CD8-positive, alpha-beta memory T cell (primary cell): Measurements from ENCODE around the gene C6orf52. TPM values are rescaled to one million over a fixed set of nuclear protein-coding genes. Genes with fewer than 3 reads are reported as not detected.
A peak's percentile ranks its signal among the peaks of the same experiment; 100 is the strongest.

Source experiments
- CTCF ChIA-PET: fragments of 350-600 bp; sonication (Branson Sonifier 250); formaldehyde crosslinking; loops from one replicate; lab custom pipeline; 2021; ENCODE audit warnings: antibody characterized with exemption; lab: Charles Lee
- POLR2A ChIA-PET: fragments of 350-600 bp; sonication (Branson Sonifier 250); formaldehyde crosslinking; loops from one replicate; lab custom pipeline; 2021; ENCODE audit warnings: antibody characterized with exemption; lab: Charles Lee
- DNase-seq, 5 donors: peaks; one replicate each; pipeline versions ENCODE4 v3.0.0 to v3.0.0-alpha.2; 2020 to 2022; ENCODE audit warnings: mixed read lengths in 1 of 5
- H3K27ac ChIP-seq: one replicate; pipeline ENCODE4 v1.7.0; 2013; ENCODE audit warnings: low read depth, mild to moderate bottlenecking, low read length, moderate library complexity
- H3K27me3 ChIP-seq: 2 replicates; pipeline ENCODE4 v1.7.0; 2013; ENCODE audit warnings: low read length, mild to moderate bottlenecking; ENCODE audit not compliant: insufficient read depth, poor library complexity, severe bottlenecking
- H3K36me3 ChIP-seq: 2 replicates; pipeline ENCODE4 v1.7.0; 2013; ENCODE audit warnings: mild to moderate bottlenecking, low read length, moderate library complexity; ENCODE audit not compliant: insufficient read depth
- H3K4me1 ChIP-seq: 2 replicates; pipeline ENCODE4 v1.7.0; 2013; ENCODE audit warnings: mild to moderate bottlenecking, low read length, moderate library complexity; ENCODE audit not compliant: insufficient read depth
- H3K4me3 ChIP-seq: 2 replicates; pipeline ENCODE4 v1.7.0; 2013; ENCODE audit warnings: mild to moderate bottlenecking, low read length
- H3K9me3 ChIP-seq: 2 replicates; pipeline ENCODE4 v1.7.0; 2013; ENCODE audit warnings: mild to moderate bottlenecking, low read length
- H3K27ac Mint-ChIP-seq, 8 donors: one replicate each; pipeline ENCODE4 v1.8.0; 2020 to 2021; ENCODE audit warnings: mixed read lengths in 8 of 8, mild to moderate bottlenecking in 6 of 8, inconsistent platforms in 3 of 8, moderate library complexity in 3 of 8
- H3K27me3 Mint-ChIP-seq, 2 donors: one replicate each; pipeline ENCODE4 v1.8.0; 2020 to 2021; ENCODE audit warnings: mixed read lengths in 2 of 2, mild to moderate bottlenecking in 1 of 2, moderate library complexity in 1 of 2
- H3K36me3 Mint-ChIP-seq, 3 donors: one replicate each; pipeline ENCODE4 v1.8.0; 2020 to 2021; ENCODE audit warnings: mixed read lengths in 3 of 3, inconsistent platforms in 1 of 3, mild to moderate bottlenecking in 1 of 3
- H3K4me1 Mint-ChIP-seq, 3 donors: one replicate each; pipeline ENCODE4 v1.8.0; 2020 to 2021; ENCODE audit warnings: mixed read lengths in 3 of 3, inconsistent platforms in 1 of 3, mild to moderate bottlenecking in 1 of 3
- H3K4me3 Mint-ChIP-seq, 7 donors: one replicate each; pipeline ENCODE4 v1.8.0; 2020 to 2021; ENCODE audit warnings: mixed read lengths in 7 of 7, mild to moderate bottlenecking in 6 of 7, moderate library complexity in 4 of 7, inconsistent platforms in 2 of 7
- H3K9me3 Mint-ChIP-seq, 5 donors: one replicate each; pipeline ENCODE4 v1.8.0; 2020 to 2022; ENCODE audit warnings: mixed read lengths in 5 of 5, mild to moderate bottlenecking in 3 of 5, moderate library complexity in 2 of 5, inconsistent platforms in 1 of 5
- polyA plus RNA-seq: library from polyadenylated mRNA; unstranded; fragments of 300-500 nt; fragmentation: Illumina TruSeq; gene quantifications from one replicate; pipeline ENCODE4 v1.2.3, GENCODE V29; 2021
- total RNA-seq, 2 experiments: library from RNA; stranded (reverse); gene quantifications; one replicate each; pipeline ENCODE4 v1.2.3, GENCODE V29; 2021

The C6orf52 gene
- total and polyA plus RNA-seq, 3 experiments from 2014 or later, result 6.8 to 7.4 TPM; not detected in 1

- Histone ChIP-seq H3K4me1 (peaks cover 4% of the 10 kb centered on the region), H3K27ac (no peak overlapping the region), H3K4me3 (no peak overlapping the region), H3K9me3 (no peaks in the 10 kb centered on the region), H3K36me3 (no peaks in the 10 kb centered on the region), H3K27me3 (no peaks in the 10 kb centered on the region)
- H3K27me3 Mint-ChIP-seq, result no peaks in the 10 kb centered on the region
- POLR2A ChIA-PET, result no interaction called here
- no peaks in the 10 kb centered on the region for H3K9me3 Mint-ChIP-seq
- peaks cover 8 to 23% (median 15%) of the 10 kb centered on the region in 3 donors for H3K4me1 Mint-ChIP-seq
- peak overlapping the region in 6 of 7 donors; percentile 48 to 79 (median 59) for H3K4me3 Mint-ChIP-seq
- H3K27ac Mint-ChIP-seq, result peak overlapping the region in 7 of 8 donors; percentile 25 to 91 (median 65)
- peaks cover 0 to 34% (median 6%) of the 10 kb centered on the region in 3 donors for H3K36me3 Mint-ChIP-seq
- CTCF ChIA-PET, result interaction anchor here (0.9 kb wide), 1 partner anchor 12 kb away, joined by 3 read pairs; no protein-coding TSS in a partner anchor
- DNase-seq, result peak in 4 of 5 donors; percentile 22 to 73 (median 45)
These were observed 38.8 kb upstream of the C6orf52 start for GRCh38 chr6:10733151-10733715.

GRCh38 chr6:10730254-10730653 lies 35.8 kb upstream of the C6orf52 start:
- H3K27me3 Mint-ChIP-seq, result no peaks in the 10 kb centered on the region
- H3K4me3 Mint-ChIP-seq, result peak overlapping the region in 1 of 7 donors; percentile 61
- ChIA-PET POLR2A (no interaction called here), CTCF (no interaction called here)
- H3K36me3 Mint-ChIP-seq, result peaks cover 0 to 53% (median 6%) of the 10 kb centered on the region in 3 donors
- Histone ChIP-seq H3K9me3 (no peaks in the 10 kb centered on the region), H3K27me3 (no peaks in the 10 kb centered on the region), H3K36me3 (no peaks in the 10 kb centered on the region), H3K27ac (no peak overlapping the region), H3K4me3 (no peak overlapping the region), H3K4me1 (peaks cover 4% of the 10 kb centered on the region)
- no peak for DNase-seq
- peak overlapping the region in 3 of 8 donors; percentile 23 to 78 (median 71) for H3K27ac Mint-ChIP-seq
- peaks cover 27 to 49% (median 40%) of the 10 kb centered on the region in 3 donors for H3K4me1 Mint-ChIP-seq
- no peaks in the 10 kb centered on the region for H3K9me3 Mint-ChIP-seq

- ChIA-PET POLR2A (no interaction called here), CTCF (no interaction called here)
- peaks cover 35% of the 10 kb centered on the region for H3K4me1 ChIP-seq
These were observed 31.3 kb upstream of the C6orf52 start for GRCh38 chr6:10725716-10726115.

GRCh38 chr6:10725044-10725443 lies 30.6 kb upstream of the C6orf52 start:
- Mint-ChIP-seq H3K36me3 (peaks cover 0 to 33% (median under 1%) of the 10 kb centered on the region in 3 donors), H3K27me3 (no peaks in the 10 kb centered on the region), H3K9me3 (no peaks in the 10 kb centered on the region), H3K4me1 (peaks cover 54 to 75% (median 67%) of the 10 kb centered on the region in 3 donors), H3K27ac (peak overlapping the region in 5 of 8 donors; percentile 33 to 87 (median 40)), H3K4me3 (peak overlapping the region in 3 of 7 donors; percentile 33 to 85 (median 53))
- no peak for DNase-seq
- H3K27ac ChIP-seq, result no peak overlapping the region
- ChIA-PET CTCF (no interaction called here), POLR2A (no interaction called here)
- H3K36me3 ChIP-seq, result no peaks in the 10 kb centered on the region
- H3K9me3 ChIP-seq, result no peaks in the 10 kb centered on the region
- peaks cover 35% of the 10 kb centered on the region for H3K4me1 ChIP-seq
- H3K27me3 ChIP-seq, result no peaks in the 10 kb centered on the region
- H3K4me3 ChIP-seq, result no peak overlapping the region

More at GRCh38 chr6:10725716-10726115, 31.3 kb upstream of the C6orf52 start:
- peaks cover 0 to 40% (median 6%) of the 10 kb centered on the region in 3 donors for H3K36me3 Mint-ChIP-seq
- peaks cover 54 to 79% (median 67%) of the 10 kb centered on the region in 3 donors for H3K4me1 Mint-ChIP-seq
- peak overlapping the region in 2 of 7 donors; percentile 10 to 23 for H3K4me3 Mint-ChIP-seq
- no peak for DNase-seq
- no peak overlapping the region for H3K27ac ChIP-seq
- no peak overlapping the region for H3K4me3 ChIP-seq
- no peaks in the 10 kb centered on the region for H3K27me3 ChIP-seq
- no peaks in the 10 kb centered on the region for H3K36me3 ChIP-seq
- H3K9me3 Mint-ChIP-seq, result no peaks in the 10 kb centered on the region
- H3K27ac Mint-ChIP-seq, result peak overlapping the region in 6 of 8 donors; percentile 30 to 87 (median 68)
- no peaks in the 10 kb centered on the region for H3K27me3 Mint-ChIP-seq
- no peaks in the 10 kb centered on the region for H3K9me3 ChIP-seq

GRCh38 chr6:10723567-10723881 lies 29.1 kb upstream of the C6orf52 start:
- ChIA-PET CTCF (interaction anchor here (3.1 kb wide), 1 partner anchor 29 kb away, joined by 11 read pairs; the partner anchor contains the start of genes C6orf52 and PAK1IP1), POLR2A (no interaction called here)
- H3K4me3 Mint-ChIP-seq, result peak overlapping the region; percentile 85 to 97 (median 94)
- H3K36me3 Mint-ChIP-seq, result peaks cover 0 to 26% (median 3%) of the 10 kb centered on the region in 3 donors
- DNase-seq, result no peak
- Histone ChIP-seq H3K4me3 (peak overlapping the region; percentile 83), H3K36me3 (no peaks in the 10 kb centered on the region), H3K27ac (peak overlapping the region; percentile 84), H3K27me3 (no peaks in the 10 kb centered on the region), H3K9me3 (no peaks in the 10 kb centered on the region), H3K4me1 (peaks cover 35% of the 10 kb centered on the region)
- peaks cover 0 to 3% (median 0%) of the 10 kb centered on the region in 5 donors for H3K9me3 Mint-ChIP-seq
- peaks cover 60 to 88% (median 80%) of the 10 kb centered on the region in 3 donors for H3K4me1 Mint-ChIP-seq
- H3K27me3 Mint-ChIP-seq, result no peaks in the 10 kb centered on the region
- H3K27ac Mint-ChIP-seq, result peak overlapping the region; percentile 81 to 98 (median 95)

- H3K27ac Mint-ChIP-seq, result peak within 1 kb of the TSS; percentile 81 to 98 (median 95)
- Histone ChIP-seq H3K36me3 (no peaks in the 10 kb centered on the region), H3K4me1 (peaks cover 35% of the 10 kb centered on the region), H3K27me3 (no peaks in the 10 kb centered on the region), H3K4me3 (peak within 1 kb of the TSS; percentile 83), H3K27ac (peak within 1 kb of the TSS; percentile 84), H3K9me3 (no peaks in the 10 kb centered on the region)
- DNase-seq, result peak; percentile 63 to 81 (median 72)
- ChIA-PET CTCF (interaction anchor here (1.3 to 3.1 kb wide), 2 partner anchors 20 to 28 kb away, joined by 3 to 11 read pairs; partner anchors contain the start of genes C6orf52 and PAK1IP1), POLR2A (interaction anchor here (1.0 kb wide), 1 partner anchor 28 kb away, joined by 5 read pairs; the partner anchor contains the start of genes C6orf52 and PAK1IP1)
- H3K4me1 Mint-ChIP-seq, result peaks cover 58 to 86% (median 80%) of the 10 kb centered on the region in 3 donors
- H3K9me3 Mint-ChIP-seq, result peaks cover 0 to 3% (median 0%) of the 10 kb centered on the region in 5 donors
- peaks cover 0 to 22% (median 3%) of the 10 kb centered on the region in 3 donors for H3K36me3 Mint-ChIP-seq
- H3K27me3 Mint-ChIP-seq, result no peaks in the 10 kb centered on the region
- peak within 1 kb of the TSS; percentile 85 to 97 (median 94) for H3K4me3 Mint-ChIP-seq
These were observed 28.6 kb upstream of the C6orf52 start, which contains the start of gene TMEM14C for GRCh38 chr6:10722820-10723566. TSS of gene TMEM14C (plus strand) at chr6:10723070. CDS start at chr6:10724614, 1,544 bp downstream.

- no peaks in the 10 kb centered on the region for H3K27me3 Mint-ChIP-seq
- H3K27ac Mint-ChIP-seq, result peak overlapping the region; percentile 81 to 98 (median 92)
- H3K36me3 ChIP-seq, result no peaks in the 10 kb centered on the region
- H3K9me3 Mint-ChIP-seq, result peaks cover 0 to 3% (median 0%) of the 10 kb centered on the region in 5 donors
- H3K4me1 Mint-ChIP-seq, result peaks cover 55 to 82% (median 77%) of the 10 kb centered on the region in 3 donors
- H3K27ac ChIP-seq, result peak overlapping the region; percentile 84
- ChIA-PET POLR2A (interaction anchor here (1.0 kb wide), 1 partner anchor 28 kb away, joined by 5 read pairs; the partner anchor contains the start of genes C6orf52 and PAK1IP1), CTCF (interaction anchor here (1.3 to 3.1 kb wide), 2 partner anchors 20 to 28 kb away, joined by 3 to 11 read pairs; partner anchors contain the start of genes C6orf52 and PAK1IP1)
- no peaks in the 10 kb centered on the region for H3K9me3 ChIP-seq
- peak overlapping the region; percentile 85 to 97 (median 94) for H3K4me3 Mint-ChIP-seq
- peak overlapping the region; percentile 83 for H3K4me3 ChIP-seq
- peaks cover 0 to 19% (median 3%) of the 10 kb centered on the region in 3 donors for H3K36me3 Mint-ChIP-seq
- H3K27me3 ChIP-seq, result no peaks in the 10 kb centered on the region
- DNase-seq, result peak in 1 of 5 donors; percentile 19
- H3K4me1 ChIP-seq, result peaks cover 35% of the 10 kb centered on the region
These were observed 28.1 kb upstream of the C6orf52 start for GRCh38 chr6:10722570-10722819.
